Fibroblast of lung (primary cell): ENCODE data around the gene RNASE8. TPM values are rescaled to one million over a fixed set of nuclear protein-coding genes. Genes with fewer than 3 reads are reported as not detected.

Source experiments
- DNase-seq, 2 donors: peaks; one replicate each; pipeline versions ENCODE4 v3.0.0 to v3.0.0-alpha.2; 2010; ENCODE audit warnings: low read depth in 2 of 2
- H2AFZ ChIP-seq: 2 replicates; pipeline ENCODE4 v1.5.1; 2012; ENCODE audit warnings: low read length, control low read depth, inconsistent platforms
- H3K27ac ChIP-seq: 2 replicates; pipeline ENCODE4 v1.5.1; 2011; ENCODE audit warnings: low read length, control low read depth; ENCODE audit not compliant: insufficient read depth
- H3K27me3 ChIP-seq: 2 replicates; pipeline ENCODE4 v1.5.1; 2011; ENCODE audit warnings: mild to moderate bottlenecking, low read length; ENCODE audit not compliant: control insufficient read depth, insufficient read depth
- H3K36me3 ChIP-seq: 2 replicates; pipeline ENCODE4 v1.5.1; 2011; ENCODE audit warnings: low read length; ENCODE audit not compliant: control insufficient read depth, insufficient read depth
- H3K4me1 ChIP-seq: 2 replicates; pipeline ENCODE4 v1.5.1; 2011; ENCODE audit warnings: low read length; ENCODE audit not compliant: control insufficient read depth, insufficient read depth; ENCODE audit errors: extremely low read depth
- H3K4me2 ChIP-seq: 2 replicates; pipeline ENCODE4 v1.5.1; 2011; ENCODE audit warnings: low read length, control low read depth; ENCODE audit not compliant: insufficient read depth; ENCODE audit errors: extremely low read depth
- H3K4me3 ChIP-seq, 4 experiments: fragments of 200-600 bp in 1 of 4; sonication (generic) in 1 of 4; replicated peaks in 1 of 4; 2 replicates each; pipeline ENCODE4 v1.5.1; 2011 to 2016; ENCODE audit warnings: low read length in 4 of 4, low read depth in 3 of 4, mild to moderate bottlenecking in 3 of 4, control low read depth in 2 of 4, inconsistent platforms in 1 of 4, mixed read lengths in 1 of 4; ENCODE audit not compliant: insufficient read depth in 1 of 4; ENCODE audit errors: control extremely low read depth in 1 of 4
- H3K79me2 ChIP-seq: 2 replicates; pipeline ENCODE4 v1.5.1; 2012; ENCODE audit warnings: mild to moderate bottlenecking, low read length, inconsistent platforms; ENCODE audit not compliant: control insufficient read depth, insufficient read depth
- H3K9ac ChIP-seq: 2 replicates; pipeline ENCODE4 v1.5.1; 2011; ENCODE audit warnings: mild to moderate bottlenecking, low read length, control low read depth; ENCODE audit not compliant: insufficient read depth
- H3K9me3 ChIP-seq: 2 replicates; pipeline ENCODE4 v1.5.1; 2012; ENCODE audit warnings: low read depth, low read length; ENCODE audit not compliant: control insufficient read depth, insufficient read depth
- H4K20me1 ChIP-seq: 2 replicates; pipeline ENCODE4 v1.5.1; 2011; ENCODE audit warnings: low read length; ENCODE audit not compliant: control insufficient read depth, insufficient read depth; ENCODE audit errors: extremely low read depth
- CTCF ChIP-seq, 2 donors: IDR thresholded peaks in 1 of 2; conservative IDR thresholded peaks in 1 of 2; 1 replicate in 1 of 2; 2 replicates in 1 of 2; pipeline ENCODE4 v1.5.1; 2011 to 2012; ENCODE audit warnings: low read length in 2 of 2, control low read depth in 1 of 2, inconsistent platforms in 1 of 2, low read depth in 1 of 2, mild to moderate bottlenecking in 1 of 2
- EZH2 ChIP-seq: IDR thresholded peaks from 2 replicates; pipeline ENCODE4 v1.5.1; 2012; ENCODE audit warnings: low read length, control low read depth, mild to moderate bottlenecking; ENCODE audit errors: missing control alignments
- polyA plus RNA-seq, 2 donors: library from polyadenylated mRNA; depleted of rRNA in 1 of 2; stranded (reverse) in 1 of 2; unstranded in 1 of 2; fragments of >200 nt; gene quantifications; 2 replicates each; pipeline ENCODE4 v1.2.1, GENCODE V29; 2011 to 2012; ENCODE audit warnings: missing spikeins in 1 of 2
- total RNA-seq: library from RNA; depleted of rRNA; stranded (reverse); fragments of >200 nt; gene quantifications from 2 replicates; pipeline ENCODE4 v1.2.1, GENCODE V29; 2014

Gene RNASE8
- total and polyA plus RNA-seq, 2 donors (not counting 1 experiment from before 2014, with no cell fraction given) = not detected

DNA sequence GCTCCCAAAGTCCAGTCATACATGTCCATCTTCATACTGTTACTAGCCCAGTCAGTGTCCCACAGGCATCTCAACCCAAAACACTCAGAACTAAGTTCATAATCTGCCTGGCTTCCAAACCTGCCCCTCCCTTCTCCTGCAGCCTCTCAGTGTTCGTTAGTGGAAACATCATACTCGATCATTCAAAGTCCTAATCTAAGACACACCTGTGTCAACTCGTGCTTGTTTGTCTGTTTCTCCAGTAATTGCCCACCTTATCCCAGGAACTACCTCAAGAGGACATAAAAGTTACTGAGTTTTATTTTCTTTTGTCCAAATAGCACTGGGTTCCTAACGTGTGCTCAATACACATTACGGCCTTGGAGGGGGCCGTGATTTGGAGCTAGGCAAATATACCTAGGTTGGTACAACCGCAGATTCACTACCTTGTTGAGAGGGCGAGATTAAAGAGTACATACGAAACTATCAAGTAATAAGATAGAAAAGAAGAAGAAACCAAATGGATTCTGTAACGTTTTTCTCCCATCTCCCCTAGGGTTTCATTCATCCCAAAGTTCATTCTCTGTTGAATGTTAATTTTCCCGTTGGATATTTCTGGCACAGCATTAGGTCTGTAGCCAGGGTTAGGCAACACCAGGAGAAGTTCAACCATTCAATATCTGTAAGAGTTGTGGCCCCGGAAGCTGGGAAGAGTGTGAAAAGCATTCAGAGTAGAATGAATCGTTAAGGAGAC is 3.2 kb downstream of the RNASE8 start:
- Histone ChIP-seq H3K79me2 (no peaks in the 10 kb centered on the region), H3K36me3 (no peaks in the 10 kb centered on the region), H3K4me3 (no peak overlapping the region), H3K9ac (no peak overlapping the region), H3K4me1 (no peaks in the 10 kb centered on the region), H2AFZ (no peak overlapping the region), H3K9me3 (no peaks in the 10 kb centered on the region), H3K4me2 (no peak overlapping the region), H3K27ac (no peak overlapping the region), H4K20me1 (no peaks in the 10 kb centered on the region), H3K27me3 (peaks cover 8% of the 10 kb centered on the region)
- no peak for TF ChIP-seq CTCF (conservative IDR thresholded peaks at IDR 0.05 in 1 of 2, IDR thresholded peaks at IDR 0.05 in 1 of 2; ENCODE audit: low read depth in 1 of 2, low read length in 2 of 2)
- no peak for TF ChIP-seq EZH2
- DNase-seq = no peak

DNA sequence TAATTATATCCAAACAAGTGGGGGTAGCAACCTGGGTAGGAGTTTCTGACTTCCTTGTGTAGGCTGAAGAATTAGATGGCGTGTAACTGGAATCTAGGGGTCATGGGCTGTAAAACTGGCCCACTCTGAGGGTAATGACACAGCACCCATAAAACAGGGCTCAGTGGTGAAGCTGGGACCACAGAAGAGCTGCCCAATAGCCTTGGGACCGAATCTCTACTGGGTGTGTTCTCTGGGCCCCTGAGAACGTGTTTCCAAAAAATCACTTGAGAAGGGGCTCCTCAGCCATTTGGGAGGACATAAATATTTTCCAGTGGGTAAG is 3.7 kb downstream of the RNASE8 start:
- H4K20me1 ChIP-seq = no peaks in the 10 kb centered on the region
- no peak overlapping the region for H3K27ac ChIP-seq
- H3K27me3 ChIP-seq = peaks cover 8% of the 10 kb centered on the region
- TF ChIP-seq EZH2 = no peak
- no peak for TF ChIP-seq CTCF (conservative IDR thresholded peaks at IDR 0.05 in 1 of 2, IDR thresholded peaks at IDR 0.05 in 1 of 2; ENCODE audit: low read depth in 1 of 2, low read length in 2 of 2)
- H3K9ac ChIP-seq = no peak overlapping the region
- H3K79me2 ChIP-seq = no peaks in the 10 kb centered on the region
- no peaks in the 10 kb centered on the region for H3K9me3 ChIP-seq
- H3K36me3 ChIP-seq = no peaks in the 10 kb centered on the region
- DNase-seq = no peak
- no peak overlapping the region for H2AFZ ChIP-seq
- no peak overlapping the region for H3K4me3 ChIP-seq
- no peak overlapping the region for H3K4me2 ChIP-seq
- no peaks in the 10 kb centered on the region for H3K4me1 ChIP-seq

DNA sequence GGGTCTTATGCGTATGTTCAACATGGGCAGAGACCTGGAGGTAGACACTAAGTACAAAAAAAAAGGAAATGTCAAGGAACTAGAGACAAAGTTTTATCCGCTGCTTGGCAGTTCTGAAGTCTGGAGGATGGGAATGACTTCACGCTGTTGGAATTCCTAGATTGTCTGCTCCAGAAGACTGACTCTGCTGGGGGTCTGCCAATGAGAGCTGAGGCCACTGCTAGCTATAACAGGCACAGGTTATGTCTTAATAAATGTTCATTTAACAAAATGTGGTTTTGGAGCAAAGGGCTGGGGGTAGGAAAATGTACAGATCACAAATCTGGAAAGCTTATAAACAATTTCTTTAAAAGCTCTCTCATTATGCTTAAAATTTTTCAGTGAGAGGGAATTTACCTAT is 5.9 kb downstream of the RNASE8 start:
- Histone ChIP-seq H4K20me1 (no peaks in the 10 kb centered on the region), H3K36me3 (no peaks in the 10 kb centered on the region), H3K79me2 (no peaks in the 10 kb centered on the region), H3K4me2 (no peak overlapping the region), H3K27me3 (peaks cover 8% of the 10 kb centered on the region), H3K4me3 (no peak overlapping the region), H3K9me3 (no peaks in the 10 kb centered on the region), H3K27ac (no peak overlapping the region), H3K4me1 (no peaks in the 10 kb centered on the region), H3K9ac (no peak overlapping the region), H2AFZ (no peak overlapping the region)
- peak; percentile 66 to 88 for DNase-seq
- no peak for TF ChIP-seq EZH2
- no peak for TF ChIP-seq CTCF (conservative IDR thresholded peaks at IDR 0.05 in 1 of 2, IDR thresholded peaks at IDR 0.05 in 1 of 2; ENCODE audit: low read depth in 1 of 2, low read length in 2 of 2)
